Mesendoderm (in vitro differentiated cells): ENCODE data around the gene S100A1.
"Not testable (repeated sequence)": the region's sequence is repeated elsewhere in the genome, so short reads cannot be mapped to it uniquely, and the experiment has no call there.

ENCODE experiments used
- DNase-seq: peaks from one replicate; pipeline ENCODE4 v3.0.0; 2013
- H2AK5ac ChIP-seq: 2 replicates; pipeline ENCODE4 v1.6.1; 2013; ENCODE audit warnings: low read length, inconsistent platforms
- H2BK120ac ChIP-seq: 2 replicates; pipeline ENCODE4 v1.6.1; 2013; ENCODE audit warnings: low read depth, mild to moderate bottlenecking, low read length, moderate library complexity, mixed read lengths
- H2BK15ac ChIP-seq: replicated peaks from 2 replicates; pipeline ENCODE4 v1.6.1; 2013; ENCODE audit warnings: low read depth, mild to moderate bottlenecking, moderate library complexity
- H2BK5ac ChIP-seq: 2 replicates; pipeline ENCODE4 v1.6.1; 2013; ENCODE audit warnings: low read length, inconsistent platforms
- H3K18ac ChIP-seq: 2 replicates; pipeline ENCODE4 v1.6.1; 2013; ENCODE audit warnings: mild to moderate bottlenecking, low read length, mixed read lengths
- H3K23ac ChIP-seq: one replicate; pipeline ENCODE4 v1.6.1; 2013; ENCODE audit warnings: low read length
- H3K27ac ChIP-seq: 2 replicates; pipeline ENCODE4 v1.5.1; 2013; ENCODE audit warnings: low read depth, mild to moderate bottlenecking, inconsistent platforms, low read length, moderate library complexity
- H3K27me3 ChIP-seq: 2 replicates; pipeline ENCODE4 v1.6.1; 2013; ENCODE audit warnings: low read length, control low read depth, mild to moderate bottlenecking, inconsistent platforms; ENCODE audit not compliant: insufficient read depth, poor library complexity
- H3K36me3 ChIP-seq: 2 replicates; pipeline ENCODE4 v1.6.1; 2013; ENCODE audit warnings: low read length, inconsistent platforms; ENCODE audit not compliant: control insufficient read depth, insufficient read depth
- H3K4ac ChIP-seq: one replicate; pipeline ENCODE4 v1.6.1; 2013; ENCODE audit warnings: low read depth, mild to moderate bottlenecking, low read length, moderate library complexity
- H3K4me1 ChIP-seq: 2 replicates; pipeline ENCODE4 v1.6.1; 2013; ENCODE audit warnings: low read depth, low read length, inconsistent platforms; ENCODE audit not compliant: control insufficient read depth
- H3K4me2 ChIP-seq: 2 replicates; pipeline ENCODE4 v1.6.1; 2013; ENCODE audit warnings: low read length
- H3K4me3 ChIP-seq: 2 replicates; pipeline ENCODE4 v1.5.1; 2013; ENCODE audit warnings: mild to moderate bottlenecking, low read length
- H3K56ac ChIP-seq: one replicate; pipeline ENCODE4 v1.6.1; 2013; ENCODE audit warnings: low read length
- H3K79me1 ChIP-seq: 2 replicates; pipeline ENCODE4 v1.6.1; 2013; ENCODE audit warnings: low read length, inconsistent platforms
- H3K79me2 ChIP-seq: 2 replicates; pipeline ENCODE4 v1.6.1; 2013; ENCODE audit warnings: mild to moderate bottlenecking, low read length; ENCODE audit not compliant: control insufficient read depth, insufficient read depth
- H3K9ac ChIP-seq: 2 replicates; pipeline ENCODE4 v1.6.1; 2013; ENCODE audit warnings: low read length, inconsistent platforms
- H4K5ac ChIP-seq: one replicate; pipeline ENCODE4 v1.6.1; 2013; ENCODE audit warnings: low read length
- H4K8ac ChIP-seq: one replicate; pipeline ENCODE4 v1.6.1; 2013; ENCODE audit warnings: low read depth, mild to moderate bottlenecking, control low read depth, low read length, moderate library complexity
- WGBS: extraction: QIAGEN DNeasy Blood & Tissue Kit; methylation state at CpG from one replicate; pipeline ENCODE4 v1.1.7; 2013; ENCODE audit warnings: low lambda C conversion rate, missing lambda C conversion rate; ENCODE audit not compliant: insufficient coverage; ENCODE audit errors: extremely low coverage; 5-methylcytosine and 5-hydroxymethylcytosine counted together

S100A1 gene

DNA sequence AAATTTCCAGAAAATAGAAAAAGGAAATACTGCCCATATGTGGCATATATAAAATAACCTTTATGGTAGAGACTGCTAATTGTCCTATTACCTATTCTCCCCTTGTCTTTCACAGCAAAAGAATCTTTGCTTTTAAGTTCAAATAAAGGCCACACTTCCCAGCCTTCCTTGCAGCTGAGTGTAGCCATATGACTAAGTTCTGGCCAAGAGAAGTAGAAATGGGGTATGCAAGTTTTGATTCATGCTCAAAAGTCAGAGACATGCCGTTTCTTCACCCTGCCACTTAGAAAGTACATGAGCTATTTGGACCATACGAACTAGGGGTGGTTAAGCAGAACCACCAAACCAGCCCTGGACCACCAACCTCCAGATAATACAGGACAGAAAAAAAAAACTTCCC, 44.3 kb upstream of the S100A1 start:
- Histone ChIP-seq H2BK15ac (no peak overlapping the region), H3K79me2 (no peaks in the 10 kb centered on the region), H3K36me3 (no peaks in the 10 kb centered on the region), H4K8ac (no peak overlapping the region), H3K4ac (no peak overlapping the region), H3K56ac (no peak overlapping the region), H2AK5ac (no peak overlapping the region), H3K4me3 (no peak overlapping the region), H3K27ac (no peak overlapping the region), H3K79me1 (no peaks in the 10 kb centered on the region), H2BK120ac (no peak overlapping the region), H3K9ac (no peak overlapping the region), H3K4me2 (no peak overlapping the region), H4K5ac (no peak overlapping the region), H2BK5ac (no peak overlapping the region), H3K23ac (no peak overlapping the region), H3K18ac (no peak overlapping the region), H3K4me1 (peaks cover under 1% of the 10 kb centered on the region), H3K27me3 (no peaks in the 10 kb centered on the region)
- DNase-seq, result no peak
- no CpG with 5 or more reads among the region's 2 CpGs for WGBS

DNA sequence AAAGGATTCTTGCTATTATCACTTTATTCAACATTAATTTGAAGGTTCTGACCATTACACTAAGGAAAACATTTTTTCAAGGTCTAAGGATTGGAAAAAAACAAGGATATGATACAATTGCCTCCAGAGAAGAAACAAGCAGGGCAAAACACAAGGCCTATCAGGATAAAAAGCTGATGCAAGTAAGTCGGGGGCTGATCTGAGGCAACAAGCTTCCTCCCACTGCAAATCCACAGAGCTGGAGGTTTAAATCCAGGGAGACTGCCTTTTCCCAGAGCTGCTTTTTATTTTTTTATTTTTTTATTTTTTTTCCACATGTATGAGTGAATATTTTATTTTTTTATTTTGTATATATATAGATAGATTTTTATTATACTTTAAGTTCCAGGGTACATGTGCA, 43.2 kb upstream of the S100A1 start:
- H4K5ac ChIP-seq, result no peak overlapping the region
- no peak overlapping the region for H2BK120ac ChIP-seq
- WGBS, result no CpG with 5 or more reads among the region's 1 CpG
- H3K56ac ChIP-seq, result no peak overlapping the region
- no peaks in the 10 kb centered on the region for H3K27me3 ChIP-seq
- H3K18ac ChIP-seq, result no peak overlapping the region
- H3K79me1 ChIP-seq, result no peaks in the 10 kb centered on the region
- H3K36me3 ChIP-seq, result no peaks in the 10 kb centered on the region
- H3K4me2 ChIP-seq, result no peak overlapping the region
- H3K27ac ChIP-seq, result no peak overlapping the region
- no peak overlapping the region for H2BK15ac ChIP-seq
- H3K4ac ChIP-seq, result peak overlapping the region; percentile 65
- H3K23ac ChIP-seq, result no peak overlapping the region
- H2BK5ac ChIP-seq, result no peak overlapping the region
- H4K8ac ChIP-seq, result no peak overlapping the region
- H2AK5ac ChIP-seq, result no peak overlapping the region
- no peaks in the 10 kb centered on the region for H3K79me2 ChIP-seq
- H3K4me3 ChIP-seq, result no peak overlapping the region
- H3K9ac ChIP-seq, result no peak overlapping the region
- H3K4me1 ChIP-seq, result no peaks in the 10 kb centered on the region
- DNase-seq, result no peak

DNA sequence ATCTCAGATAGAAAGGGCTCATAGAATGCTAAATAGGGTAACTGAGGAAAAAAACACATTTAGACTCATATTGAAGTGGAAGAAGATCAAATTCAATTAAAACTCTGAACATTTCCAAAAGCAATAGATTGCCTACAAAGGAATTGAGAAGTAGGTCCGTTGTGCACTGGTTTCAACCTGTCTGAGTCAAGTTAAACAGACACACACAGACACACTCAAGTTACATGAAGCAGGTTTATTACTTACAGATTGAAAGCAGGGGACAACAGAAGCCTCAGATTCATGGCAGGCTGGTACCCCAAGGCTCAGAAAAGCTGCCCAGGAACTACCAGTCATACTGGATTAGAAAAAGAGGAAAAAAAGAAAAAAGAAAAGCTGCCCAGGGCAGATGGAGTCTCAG, 41.9 kb upstream of the S100A1 start:
- Histone ChIP-seq H3K79me1 (no peaks in the 10 kb centered on the region), H3K36me3 (no peaks in the 10 kb centered on the region), H3K18ac (peak overlapping the region; percentile 80), H4K8ac (no peak overlapping the region), H2BK5ac (no peak overlapping the region), H2BK120ac (no peak overlapping the region), H3K4me2 (no peak overlapping the region), H3K56ac (no peak overlapping the region), H3K23ac (no peak overlapping the region), H2BK15ac (no peak overlapping the region), H4K5ac (no peak overlapping the region), H3K4me3 (no peak overlapping the region), H3K27ac (no peak overlapping the region), H3K79me2 (no peaks in the 10 kb centered on the region), H3K9ac (no peak overlapping the region), H3K4ac (no peak overlapping the region), H3K27me3 (no peaks in the 10 kb centered on the region), H2AK5ac (no peak overlapping the region), H3K4me1 (no peaks in the 10 kb centered on the region)
- WGBS, result no CpG with 5 or more reads among the region's 1 CpG
- DNase-seq, result no peak

DNA sequence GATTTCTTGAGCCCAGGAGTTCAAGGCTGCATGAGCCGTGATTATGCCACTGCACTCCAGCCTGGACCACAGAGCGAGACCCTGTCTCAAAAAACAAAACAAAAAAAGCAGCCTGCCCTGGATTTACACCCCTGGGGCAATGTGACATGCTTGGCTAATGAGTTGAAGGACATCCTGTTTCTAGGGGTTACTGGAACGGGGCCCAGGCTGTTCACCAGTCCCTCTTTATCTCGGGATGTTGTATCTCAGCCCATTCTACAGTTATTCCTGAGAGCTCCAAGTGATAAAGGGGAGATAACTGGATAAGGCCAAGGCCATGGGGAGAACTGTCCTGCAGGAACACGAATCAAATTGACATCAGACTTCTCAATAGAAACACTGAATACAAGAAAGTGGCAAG, 40.9 kb upstream of the S100A1 start:
- H3K4me3 ChIP-seq, result no peak overlapping the region
- H3K27ac ChIP-seq, result no peak overlapping the region
- H3K4me1 ChIP-seq, result no peaks in the 10 kb centered on the region
- H3K9ac ChIP-seq, result no peak overlapping the region
- H2BK120ac ChIP-seq, result no peak overlapping the region
- no peaks in the 10 kb centered on the region for H3K79me2 ChIP-seq
- no peak overlapping the region for H3K18ac ChIP-seq
- DNase-seq, result peak; percentile 84
- no peak overlapping the region for H2BK15ac ChIP-seq
- no peak overlapping the region for H3K56ac ChIP-seq
- no peaks in the 10 kb centered on the region for H3K27me3 ChIP-seq
- H3K79me1 ChIP-seq, result no peaks in the 10 kb centered on the region
- WGBS, result no CpG with 5 or more reads among the region's 5 CpGs
- H2AK5ac ChIP-seq, result no peak overlapping the region
- no peak overlapping the region for H4K5ac ChIP-seq
- H2BK5ac ChIP-seq, result no peak overlapping the region
- no peak overlapping the region for H3K4ac ChIP-seq
- no peaks in the 10 kb centered on the region for H3K36me3 ChIP-seq
- H4K8ac ChIP-seq, result no peak overlapping the region
- no peak overlapping the region for H3K4me2 ChIP-seq
- H3K23ac ChIP-seq, result no peak overlapping the region

DNA sequence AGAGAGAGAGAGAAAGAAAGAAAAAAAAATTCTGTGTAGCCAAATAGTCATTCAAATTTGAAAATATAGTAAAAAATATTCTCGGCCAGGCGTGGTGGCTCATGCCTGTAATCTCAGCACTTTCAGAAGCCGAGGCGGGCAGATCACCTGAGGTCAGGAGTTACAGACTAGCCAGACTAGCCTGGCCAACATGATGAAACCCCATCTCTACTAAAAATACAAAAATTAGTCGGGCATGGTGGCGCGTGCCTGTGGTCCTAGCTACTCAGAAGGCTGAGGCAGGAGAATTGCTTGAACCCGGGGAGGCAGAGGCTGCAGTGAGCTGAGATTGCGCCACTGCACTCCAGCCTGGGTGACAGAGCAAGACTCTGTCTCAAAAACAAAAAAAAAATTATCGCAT, 40.2 kb upstream of the S100A1 start:
- H3K9ac ChIP-seq, H3K79me1 ChIP-seq, H3K18ac ChIP-seq, H2BK120ac ChIP-seq, H3K4me2 ChIP-seq, H3K27ac ChIP-seq, H3K4me3 ChIP-seq, H3K36me3 ChIP-seq, H3K79me2 ChIP-seq, H3K23ac ChIP-seq, H3K56ac ChIP-seq, H2BK5ac ChIP-seq, H3K27me3 ChIP-seq, H3K4me1 ChIP-seq, H4K5ac ChIP-seq, H2BK15ac ChIP-seq, H4K8ac ChIP-seq, DNase-seq, H2AK5ac ChIP-seq, H3K4ac ChIP-seq: not testable (repeated sequence)
- WGBS, result no CpG with 5 or more reads among the region's 10 CpGs

DNA sequence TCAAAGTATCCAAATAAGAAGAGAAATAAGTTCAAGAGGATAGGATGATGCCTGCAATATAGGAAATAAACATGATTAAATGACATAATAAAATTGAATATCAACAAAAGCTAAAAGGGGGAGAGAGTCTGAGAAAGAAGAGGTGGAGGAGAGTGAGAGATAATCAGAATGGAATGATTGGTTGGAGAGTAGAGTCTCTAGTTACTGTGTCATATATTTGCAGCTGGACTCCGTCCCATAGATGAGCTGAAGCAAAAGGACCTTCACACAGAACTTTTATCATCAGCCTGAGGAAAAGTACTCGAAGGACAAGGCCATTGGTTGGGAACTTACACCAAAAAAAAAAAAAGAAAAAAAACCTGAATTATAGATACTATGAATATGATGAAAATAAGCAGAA, 39.8 kb upstream of the S100A1 start:
- H3K4me2 ChIP-seq, result no peak overlapping the region
- H3K27ac ChIP-seq, result no peak overlapping the region
- H3K56ac ChIP-seq, result no peak overlapping the region
- H3K18ac ChIP-seq, result no peak overlapping the region
- no peak overlapping the region for H3K4me3 ChIP-seq
- no peak overlapping the region for H2BK15ac ChIP-seq
- no peak overlapping the region for H2AK5ac ChIP-seq
- no peak overlapping the region for H3K23ac ChIP-seq
- no peak overlapping the region for H2BK120ac ChIP-seq
- no peaks in the 10 kb centered on the region for H3K27me3 ChIP-seq
- H3K36me3 ChIP-seq, result no peaks in the 10 kb centered on the region
- no peak overlapping the region for H3K4ac ChIP-seq
- H4K5ac ChIP-seq, result no peak overlapping the region
- H3K79me1 ChIP-seq, result no peaks in the 10 kb centered on the region
- H2BK5ac ChIP-seq, result no peak overlapping the region
- H3K4me1 ChIP-seq, result no peaks in the 10 kb centered on the region
- no peak overlapping the region for H3K9ac ChIP-seq
- no CpG with 5 or more reads among the region's 2 CpGs for WGBS
- H4K8ac ChIP-seq, result no peak overlapping the region
- H3K79me2 ChIP-seq, result no peaks in the 10 kb centered on the region
- no peak for DNase-seq
